Measurements from ENCODE around the gene ACACB.

The ACACB gene

DNA sequence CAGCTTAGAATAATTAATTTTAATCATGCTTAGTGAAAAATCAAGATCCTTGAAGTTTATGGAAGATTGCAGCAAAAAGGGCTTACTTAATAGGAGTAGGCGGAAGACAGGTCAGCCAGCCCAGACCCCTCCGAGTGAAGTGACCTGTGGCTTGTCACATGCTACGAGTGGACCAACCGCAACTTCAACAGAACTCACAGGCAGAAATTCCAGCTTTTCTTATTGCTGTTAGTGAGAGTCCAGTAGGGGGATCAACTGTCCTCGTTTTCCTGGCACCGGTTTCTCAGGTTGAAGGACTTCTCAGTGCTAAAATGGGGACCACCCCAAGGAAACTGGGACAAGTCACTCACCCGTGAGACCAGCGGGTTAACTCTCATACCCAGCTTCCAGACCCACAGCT, 72.9 kb downstream of the ACACB start:
- H3K4me3 ChIP-seq (ENCODE audit: insufficient read depth, low read depth, low read length), result no peak overlapping the region
- no peaks in the 10 kb centered on the region for H3K27me3 ChIP-seq (ENCODE audit: control insufficient read depth, insufficient read depth, low read length, poor library complexity, severe bottlenecking)
- no peaks in the 10 kb centered on the region for H3K36me3 ChIP-seq (ENCODE audit: control insufficient read depth, insufficient read depth, low read length)
- H3K27ac ChIP-seq (ENCODE audit: insufficient read depth, low read depth, low read length, poor library complexity, severe bottlenecking), result no peak overlapping the region
- H3K9me3 ChIP-seq (ENCODE audit: control insufficient read depth, low read length), result no peaks in the 10 kb centered on the region
- no peaks in the 10 kb centered on the region for H3K4me1 ChIP-seq (ENCODE audit: control insufficient read depth, insufficient read depth, low read length)
- 91 to 93% methylated on average over 8 of the region's 8 CpGs for WGBS, 2 experiments

DNA sequence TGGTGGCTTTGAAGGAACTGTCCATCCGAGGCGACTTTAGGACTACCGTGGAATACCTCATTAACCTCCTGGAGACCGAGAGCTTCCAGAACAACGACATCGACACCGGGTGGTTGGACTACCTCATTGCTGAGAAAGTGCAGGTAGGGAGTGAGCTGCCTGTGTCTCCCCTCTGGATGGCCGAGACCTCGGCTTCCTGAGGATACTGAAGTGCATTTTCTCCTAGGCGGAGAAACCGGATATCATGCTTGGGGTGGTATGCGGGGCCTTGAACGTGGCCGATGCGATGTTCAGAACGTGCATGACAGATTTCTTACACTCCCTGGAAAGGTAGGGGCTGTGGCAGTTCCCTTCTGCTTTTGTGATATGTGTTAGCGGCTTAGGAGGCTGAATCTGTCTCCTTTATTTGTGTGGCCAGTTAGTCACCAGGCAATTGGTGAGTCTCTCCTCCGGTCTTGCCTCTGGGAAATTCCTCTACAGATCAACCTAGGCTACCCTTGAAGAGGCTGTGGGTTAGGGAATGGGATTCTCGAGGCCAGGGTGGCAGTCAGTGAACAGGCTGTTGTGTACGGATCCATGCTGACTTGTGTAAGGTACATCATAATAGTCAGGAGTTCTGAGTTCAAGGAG, 75.3 kb downstream of the ACACB start:
- no peaks in the 10 kb centered on the region for H3K9me3 ChIP-seq (ENCODE audit: control insufficient read depth, low read length)
- 85% methylated on average over 20 of the region's 20 CpGs for WGBS, 2 experiments
- H3K27me3 ChIP-seq (ENCODE audit: control insufficient read depth, insufficient read depth, low read length, poor library complexity, severe bottlenecking), result no peaks in the 10 kb centered on the region
- no peaks in the 10 kb centered on the region for H3K36me3 ChIP-seq (ENCODE audit: control insufficient read depth, insufficient read depth, low read length)
- no peak overlapping the region for H3K4me3 ChIP-seq (ENCODE audit: insufficient read depth, low read depth, low read length)
- H3K4me1 ChIP-seq (ENCODE audit: control insufficient read depth, insufficient read depth, low read length), result no peaks in the 10 kb centered on the region
- H3K27ac ChIP-seq (ENCODE audit: insufficient read depth, low read depth, low read length, poor library complexity, severe bottlenecking), result no peak overlapping the region

DNA sequence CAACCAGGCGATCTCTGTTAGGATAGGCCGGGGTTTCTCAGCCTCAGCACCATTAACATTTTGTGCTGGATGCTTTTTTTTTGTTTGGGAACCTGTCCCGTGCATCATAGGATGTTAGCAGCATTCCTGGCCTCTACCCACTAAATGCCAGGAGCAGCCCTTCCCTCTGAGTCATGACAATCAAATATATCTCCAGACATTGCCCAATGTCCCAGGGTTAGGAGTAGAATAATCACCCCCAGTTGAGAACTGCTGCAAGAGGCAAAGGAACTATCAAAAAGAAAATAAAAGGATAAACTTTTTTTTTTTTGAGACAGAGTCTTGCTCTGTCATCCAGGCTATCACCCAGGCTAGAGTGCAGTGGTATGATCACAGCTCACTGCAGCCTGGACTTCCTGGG, 76.0 kb downstream of the ACACB start:
- H3K27me3 ChIP-seq (ENCODE audit: control insufficient read depth, insufficient read depth, low read length, poor library complexity, severe bottlenecking), result no peaks in the 10 kb centered on the region
- H3K9me3 ChIP-seq (ENCODE audit: control insufficient read depth, low read length), result no peaks in the 10 kb centered on the region
- WGBS, 2 experiments, result 88 to 96% methylated on average over 3 of the region's 3 CpGs
- no peaks in the 10 kb centered on the region for H3K36me3 ChIP-seq (ENCODE audit: control insufficient read depth, insufficient read depth, low read length)
- no peak overlapping the region for H3K27ac ChIP-seq (ENCODE audit: insufficient read depth, low read depth, low read length, poor library complexity, severe bottlenecking)
- H3K4me1 ChIP-seq (ENCODE audit: control insufficient read depth, insufficient read depth, low read length), result no peaks in the 10 kb centered on the region
- no peak overlapping the region for H3K4me3 ChIP-seq (ENCODE audit: insufficient read depth, low read depth, low read length)

GRCh38 chr12:109193896-109194295, 77.5 kb downstream of the ACACB start:
- no peak overlapping the region for H3K4me3 ChIP-seq (ENCODE audit: insufficient read depth, low read depth, low read length)
- no peak overlapping the region for H3K27ac ChIP-seq (ENCODE audit: insufficient read depth, low read depth, low read length, poor library complexity, severe bottlenecking)
- no peaks in the 10 kb centered on the region for H3K27me3 ChIP-seq (ENCODE audit: control insufficient read depth, insufficient read depth, low read length, poor library complexity, severe bottlenecking)
- 92 to 98% methylated on average over 8 of the region's 8 CpGs for WGBS, 2 experiments
- H3K36me3 ChIP-seq (ENCODE audit: control insufficient read depth, insufficient read depth, low read length), result no peaks in the 10 kb centered on the region
- no peaks in the 10 kb centered on the region for H3K9me3 ChIP-seq (ENCODE audit: control insufficient read depth, low read length)
- H3K4me1 ChIP-seq (ENCODE audit: control insufficient read depth, insufficient read depth, low read length), result no peaks in the 10 kb centered on the region

- Histone ChIP-seq H3K36me3 (ENCODE audit: control insufficient read depth, insufficient read depth, low read length) (no peaks in the 10 kb centered on the region), H3K4me3 (ENCODE audit: insufficient read depth, low read depth, low read length) (no peak overlapping the region), H3K27me3 (ENCODE audit: control insufficient read depth, insufficient read depth, low read length, poor library complexity, severe bottlenecking) (no peaks in the 10 kb centered on the region), H3K9me3 (ENCODE audit: control insufficient read depth, low read length) (no peaks in the 10 kb centered on the region), H3K27ac (ENCODE audit: insufficient read depth, low read depth, low read length, poor library complexity, severe bottlenecking) (no peak overlapping the region), H3K4me1 (ENCODE audit: control insufficient read depth, insufficient read depth, low read length) (no peaks in the 10 kb centered on the region)
- 97% methylated on average over 4 of the region's 4 CpGs for WGBS, 2 experiments
Observed at GRCh38 chr12:109196332-109196731, 79.9 kb downstream of the ACACB start.

- Histone ChIP-seq H3K4me1 (ENCODE audit: control insufficient read depth, insufficient read depth, low read length) (no peaks in the 10 kb centered on the region), H3K9me3 (ENCODE audit: control insufficient read depth, low read length) (no peaks in the 10 kb centered on the region), H3K27ac (ENCODE audit: insufficient read depth, low read depth, low read length, poor library complexity, severe bottlenecking) (no peak overlapping the region), H3K36me3 (ENCODE audit: control insufficient read depth, insufficient read depth, low read length) (no peaks in the 10 kb centered on the region), H3K4me3 (ENCODE audit: insufficient read depth, low read depth, low read length) (no peak overlapping the region), H3K27me3 (ENCODE audit: control insufficient read depth, insufficient read depth, low read length, poor library complexity, severe bottlenecking) (no peaks in the 10 kb centered on the region)
- WGBS, 2 experiments, result 96% methylated on average over 10 of the region's 10 CpGs
Observed at GRCh38 chr12:109197327-109197726, 80.9 kb downstream of the ACACB start.

- H3K4me1 ChIP-seq (ENCODE audit: control insufficient read depth, insufficient read depth, low read length), result no peaks in the 10 kb centered on the region
- 94 to 97% methylated on average over 9 to 10 of the region's 11 CpGs for WGBS, 2 experiments
- no peaks in the 10 kb centered on the region for H3K9me3 ChIP-seq (ENCODE audit: control insufficient read depth, low read length)
- no peaks in the 10 kb centered on the region for H3K27me3 ChIP-seq (ENCODE audit: control insufficient read depth, insufficient read depth, low read length, poor library complexity, severe bottlenecking)
- no peak overlapping the region for H3K4me3 ChIP-seq (ENCODE audit: insufficient read depth, low read depth, low read length)
- H3K36me3 ChIP-seq (ENCODE audit: control insufficient read depth, insufficient read depth, low read length), result no peaks in the 10 kb centered on the region
- H3K27ac ChIP-seq (ENCODE audit: insufficient read depth, low read depth, low read length, poor library complexity, severe bottlenecking), result no peak overlapping the region
Observed at GRCh38 chr12:109199324-109199723, 82.9 kb downstream of the ACACB start.

GRCh38 chr12:109200825-109201495, 84.6 kb downstream of the ACACB start:
- Histone ChIP-seq H3K9me3 (ENCODE audit: control insufficient read depth, low read length) (no peaks in the 10 kb centered on the region), H3K36me3 (ENCODE audit: control insufficient read depth, insufficient read depth, low read length) (no peaks in the 10 kb centered on the region), H3K4me3 (ENCODE audit: insufficient read depth, low read depth, low read length) (no peak overlapping the region), H3K27me3 (ENCODE audit: control insufficient read depth, insufficient read depth, low read length, poor library complexity, severe bottlenecking) (no peaks in the 10 kb centered on the region), H3K27ac (ENCODE audit: insufficient read depth, low read depth, low read length, poor library complexity, severe bottlenecking) (no peak overlapping the region), H3K4me1 (ENCODE audit: control insufficient read depth, insufficient read depth, low read length) (no peaks in the 10 kb centered on the region)
- 94 to 98% methylated on average over 12 to 14 of the region's 14 CpGs for WGBS, 2 experiments

DNA sequence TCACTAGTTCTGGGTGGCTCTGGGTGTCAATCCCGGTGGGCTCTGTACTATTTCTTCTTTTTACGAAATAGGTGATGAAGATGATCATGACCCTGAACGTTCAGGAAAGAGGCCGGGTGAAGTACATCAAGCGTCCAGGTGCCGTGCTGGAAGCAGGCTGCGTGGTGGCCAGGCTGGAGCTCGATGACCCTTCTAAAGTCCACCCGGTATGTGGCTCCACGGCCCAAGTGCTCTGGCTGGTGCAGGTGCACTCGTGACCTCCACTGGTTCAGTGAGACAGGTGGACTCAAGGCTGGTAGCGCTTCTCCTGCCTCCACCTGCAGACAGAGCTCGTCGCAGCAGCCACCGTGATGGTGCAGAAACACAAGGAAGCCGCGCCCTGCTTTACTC, 85.1 kb downstream of the ACACB start:
- 95% methylated on average over 17 of the region's 17 CpGs for WGBS, 2 experiments
- no peaks in the 10 kb centered on the region for H3K27me3 ChIP-seq (ENCODE audit: control insufficient read depth, insufficient read depth, low read length, poor library complexity, severe bottlenecking)
- no peaks in the 10 kb centered on the region for H3K36me3 ChIP-seq (ENCODE audit: control insufficient read depth, insufficient read depth, low read length)
- H3K9me3 ChIP-seq (ENCODE audit: control insufficient read depth, low read length), result no peaks in the 10 kb centered on the region
- H3K4me3 ChIP-seq (ENCODE audit: insufficient read depth, low read depth, low read length), result no peak overlapping the region
- H3K27ac ChIP-seq (ENCODE audit: insufficient read depth, low read depth, low read length, poor library complexity, severe bottlenecking), result peak overlapping the region; percentile 16
- no peaks in the 10 kb centered on the region for H3K4me1 ChIP-seq (ENCODE audit: control insufficient read depth, insufficient read depth, low read length)

GRCh38 chr12:109202770-109203169, 86.4 kb downstream of the ACACB start:
- no peaks in the 10 kb centered on the region for H3K4me1 ChIP-seq (ENCODE audit: control insufficient read depth, insufficient read depth, low read length)
- no peaks in the 10 kb centered on the region for H3K36me3 ChIP-seq (ENCODE audit: control insufficient read depth, insufficient read depth, low read length)
- H3K4me3 ChIP-seq (ENCODE audit: insufficient read depth, low read depth, low read length), result no peak overlapping the region
- H3K27ac ChIP-seq (ENCODE audit: insufficient read depth, low read depth, low read length, poor library complexity, severe bottlenecking), result no peak overlapping the region
- no peaks in the 10 kb centered on the region for H3K27me3 ChIP-seq (ENCODE audit: control insufficient read depth, insufficient read depth, low read length, poor library complexity, severe bottlenecking)
- WGBS, 2 experiments, result 93 to 94% methylated on average over 1 to 3 of the region's 3 CpGs
- no peaks in the 10 kb centered on the region for H3K9me3 ChIP-seq (ENCODE audit: control insufficient read depth, low read length)

Measured in ectodermal cell (in vitro differentiated cells).